GM23338 (cell line): Measurements from ENCODE around the gene RANGRF. TPM values are rescaled to one million over a fixed set of nuclear protein-coding genes. Genes with fewer than 3 reads are reported as not detected.

Source experiments
- ATAC-seq: fragments of 200-7000 bp; cut with Tn5 transposase; 3 replicates; pipeline ENCODE4 v1.9.1; 2020
- DNase-seq: peaks from one replicate; pipeline ENCODE4 v3.0.0-alpha.2; 2015; ENCODE audit warnings: low spot score
- H2AFZ ChIP-seq: fragments of 200-600 bp; sonication (generic); 2 replicates; pipeline ENCODE4 v1.8.0; 2016; ENCODE audit warnings: antibody characterized with exemption, mild to moderate bottlenecking, moderate library complexity
- H3F3A ChIP-seq: fragments of 200-600 bp; sonication (generic); replicated peaks from 2 replicates; pipeline ENCODE4 v1.8.0; 2017; ENCODE audit warnings: antibody characterized with exemption, mixed run types, low read depth
- H3K27ac ChIP-seq: fragments of 200-600 bp; sonication (generic); 2 replicates; pipeline ENCODE4 v1.6.1; 2016; ENCODE audit warnings: low read depth
- H3K27me3 ChIP-seq: fragments of 200-600 bp; sonication (generic); 2 replicates; pipeline ENCODE4 v1.8.0; 2016; ENCODE audit warnings: mild to moderate bottlenecking, mixed run types, moderate library complexity; ENCODE audit not compliant: insufficient read depth
- H3K36me3 ChIP-seq: fragments of 200-600 bp; sonication (generic); 2 replicates; pipeline ENCODE4 v1.8.0; 2016; ENCODE audit warnings: mild to moderate bottlenecking; ENCODE audit not compliant: insufficient read depth
- H3K4me1 ChIP-seq: fragments of 200-600 bp; sonication (generic); 2 replicates; pipeline ENCODE4 v1.8.0; 2016; ENCODE audit warnings: mild to moderate bottlenecking, moderate library complexity; ENCODE audit not compliant: insufficient read depth
- H3K4me2 ChIP-seq: fragments of 200-600 bp; sonication (generic); 2 replicates; pipeline ENCODE4 v1.7.1; 2017; ENCODE audit warnings: mixed run types
- H3K4me3 ChIP-seq: fragments of 200-600 bp; sonication (generic); 2 replicates; pipeline ENCODE4 v1.6.1; 2016; ENCODE audit warnings: mixed run types
- H3K79me2 ChIP-seq: fragments of 200-600 bp; sonication (generic); replicated peaks from 2 replicates; pipeline ENCODE4 v1.8.0; 2017; ENCODE audit warnings: mild to moderate bottlenecking; ENCODE audit not compliant: insufficient read depth
- H3K9me2 ChIP-seq: fragments of 200-600 bp; sonication (generic); 2 replicates; pipeline ENCODE4 v1.8.0; 2017; ENCODE audit not compliant: insufficient read depth
- H4K20me1 ChIP-seq: fragments of 200-600 bp; sonication (generic); replicated peaks from 2 replicates; pipeline ENCODE4 v1.8.0; 2017; ENCODE audit warnings: mild to moderate bottlenecking; ENCODE audit not compliant: insufficient read depth
- H3K27ac Mint-ChIP-seq: 2 replicates; pipeline ENCODE4 v1.8.0; 2020; ENCODE audit warnings: inconsistent platforms, mild to moderate bottlenecking, moderate library complexity, mixed read lengths
- H3K27me3 Mint-ChIP-seq: 3 replicates; pipeline ENCODE4 v1.8.0; 2022; ENCODE audit warnings: low read depth, mild to moderate bottlenecking, moderate library complexity, mixed read lengths, inconsistent platforms; ENCODE audit not compliant: insufficient read depth, poor library complexity
- H3K36me3 Mint-ChIP-seq: 3 replicates; pipeline ENCODE4 v1.8.0; 2021; ENCODE audit warnings: low read depth, mild to moderate bottlenecking, inconsistent platforms, moderate library complexity, mixed read lengths
- H3K4me1 Mint-ChIP-seq: 3 replicates; pipeline ENCODE4 v1.8.0; 2020; ENCODE audit warnings: mild to moderate bottlenecking, inconsistent platforms, mixed read lengths
- H3K4me3 Mint-ChIP-seq: 3 replicates; pipeline ENCODE4 v1.8.0; 2021; ENCODE audit warnings: moderate library complexity, mild to moderate bottlenecking, inconsistent platforms, mixed read lengths
- H3K9me3 Mint-ChIP-seq: 3 replicates; pipeline ENCODE4 v1.8.0; 2020; ENCODE audit warnings: moderate library complexity, mild to moderate bottlenecking, inconsistent platforms, mixed read lengths
- CREB1 ChIP-seq: fragments of 250-450 bp; sonication (Bioruptor Pico); IDR thresholded peaks from 2 replicates; pipeline ENCODE4 v1.5.0; 2020; ENCODE audit warnings: low read depth, mild to moderate bottlenecking, moderate library complexity
- EZH2 ChIP-seq: fragments of 200-600 bp; sonication (generic); IDR thresholded peaks from one replicate; pipeline ENCODE4 v1.8.0; 2017; ENCODE audit warnings: antibody characterized with exemption, mild to moderate bottlenecking, low read depth; ENCODE audit not compliant: unreplicated experiment
- EZH2phosphoT487 ChIP-seq: fragments of 200-600 bp; sonication (generic); IDR thresholded peaks from one replicate; pipeline ENCODE4 v1.8.1; 2018; ENCODE audit warnings: antibody characterized with exemption; ENCODE audit not compliant: unreplicated experiment
- JUNB ChIP-seq: IDR thresholded peaks from one replicate; pipeline ENCODE4 v1.6.1; 2016; ENCODE audit warnings: antibody characterized with exemption; ENCODE audit not compliant: unreplicated experiment
- NANOG ChIP-seq: IDR thresholded peaks from 2 replicates; pipeline ENCODE4 v1.6.1; 2016; ENCODE audit warnings: antibody characterized with exemption, borderline replicate concordance
- POLR2AphosphoS5 ChIP-seq: IDR thresholded peaks from 2 replicates; pipeline ENCODE4 v1.6.1; 2016; ENCODE audit warnings: antibody characterized with exemption, low read depth
- STAT1 ChIP-seq: IDR thresholded peaks from one replicate; pipeline ENCODE4 v1.6.1; 2016; ENCODE audit warnings: antibody characterized with exemption; ENCODE audit not compliant: unreplicated experiment
- ZNF114 ChIP-seq: fragments of 250-450 bp; sonication (Bioruptor Pico); IDR thresholded peaks from 2 replicates; pipeline ENCODE4 v1.5.0; 2020; ENCODE audit warnings: mild to moderate bottlenecking, moderate library complexity
- ZNF331 ChIP-seq: fragments of 250-450 bp; sonication (Bioruptor Pico); IDR thresholded peaks from 2 replicates; pipeline ENCODE4 v1.5.0; 2020; ENCODE audit warnings: low read depth, mild to moderate bottlenecking, moderate library complexity
- polyA plus RNA-seq: library from polyadenylated mRNA; unstranded; fragments of >200 nt; fragmentation: Nextera tagmentation; extraction: Ambion mirVana; gene quantifications from 2 replicates; pipeline ENCODE4 v1.2.1, GENCODE V29; 2016
- total RNA-seq: library from RNA; depleted of rRNA; stranded (reverse); fragments of >200 nt; shearing (Covaris generic); gene quantifications from 2 replicates; pipeline ENCODE4 v1.2.3, GENCODE V29; 2014
- TF ChIP-seq, protein P1 (sequence below): fragments of 250-450 bp; sonication (Bioruptor Pico); IDR thresholded peaks from 2 replicates; pipeline ENCODE4 v1.5.0; 2020; ENCODE audit warnings: mild to moderate bottlenecking, moderate library complexity
- TF ChIP-seq, protein P2 (sequence below), 2 experiments: fragments of 200-600 bp in 1 of 2; sonication (generic) in 1 of 2; conservative IDR thresholded peaks; 2 replicates each; pipeline versions ENCODE4 v1.5.1 to v1.6.1; 2016 to 2017; ENCODE audit warnings: antibody characterized with exemption in 2 of 2, low read depth in 2 of 2, mild to moderate bottlenecking in 2 of 2, moderate library complexity in 1 of 2
- TF ChIP-seq, protein P3 (sequence below): IDR thresholded peaks from 2 replicates; pipeline ENCODE4 v1.6.1; 2016; ENCODE audit warnings: antibody characterized with exemption
- TF ChIP-seq, protein P4 (sequence below): IDR thresholded peaks from one replicate; pipeline ENCODE4 v1.6.1; 2018; ENCODE audit warnings: antibody characterized with exemption; ENCODE audit not compliant: unreplicated experiment

Gene RANGRF
- total and polyA plus RNA-seq, 2 experiments from 2014 or later = 11.2 to 52.4 TPM

DNA sequence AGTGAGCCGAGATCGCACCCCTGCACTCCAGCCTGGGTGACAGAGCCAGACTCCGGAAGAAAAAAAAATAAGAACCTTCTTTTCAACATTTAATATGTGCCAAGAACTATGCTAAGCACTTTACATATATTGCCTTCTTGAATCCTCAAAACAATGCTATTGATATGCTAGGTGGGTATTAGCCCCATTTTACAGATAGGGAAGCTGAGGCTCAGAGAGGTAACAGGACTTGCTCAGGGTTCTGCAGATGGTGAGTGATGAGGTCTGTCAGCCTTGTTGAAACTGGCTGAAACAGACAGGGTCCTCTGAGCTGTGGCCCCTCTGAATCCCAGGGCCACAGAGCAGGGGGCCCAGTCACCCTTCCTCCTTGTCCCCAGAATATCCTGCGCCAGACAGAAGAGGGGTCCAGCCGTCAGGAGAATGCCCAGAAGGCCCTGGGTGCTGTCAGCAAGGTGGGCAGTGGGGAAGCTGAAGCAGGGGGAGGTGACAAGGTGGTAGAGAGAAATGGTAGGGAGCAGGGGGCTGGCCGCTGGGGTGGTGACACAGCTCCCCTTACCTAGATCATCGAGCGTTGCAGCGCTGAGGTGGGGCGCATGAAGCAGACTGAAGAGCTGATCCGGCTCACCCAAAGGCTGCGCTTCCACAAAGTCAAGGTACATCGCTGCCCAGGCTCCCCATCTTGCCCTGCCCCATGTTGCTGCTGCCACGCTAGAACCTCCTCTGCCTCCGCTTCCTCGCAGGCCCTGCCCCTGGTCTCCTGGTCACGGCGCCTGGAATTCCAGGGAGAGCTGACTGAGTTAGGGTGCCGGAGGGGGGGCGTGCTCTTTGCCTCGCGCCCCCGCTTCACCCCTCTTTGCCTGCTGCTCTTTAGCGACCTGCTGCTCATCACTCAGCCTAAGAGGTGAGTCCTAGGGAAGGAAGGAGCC is 29.8 kb downstream of the RANGRF start:
- ATAC-seq = no peak
- peaks cover 7% of the 10 kb centered on the region; the same call in 1 of the 2 replicates for H3F3A ChIP-seq
- H3K4me1 Mint-ChIP-seq = peaks cover 13% of the 10 kb centered on the region
- H3K4me1 ChIP-seq = peaks cover 14% of the 10 kb centered on the region
- H2AFZ ChIP-seq = no peak overlapping the region
- H3K9me2 ChIP-seq = no peaks in the 10 kb centered on the region
- no peaks in the 10 kb centered on the region for H3K79me2 ChIP-seq
- no peak overlapping the region for H3K4me3 Mint-ChIP-seq
- peaks cover 29% of the 10 kb centered on the region for H3K27me3 Mint-ChIP-seq
- H3K27ac Mint-ChIP-seq = no peak overlapping the region
- peaks cover 4% of the 10 kb centered on the region; the same call in 1 of the 3 replicates for H3K36me3 Mint-ChIP-seq
- H3K9me3 Mint-ChIP-seq = no peaks in the 10 kb centered on the region; the same call in 2 of the 3 replicates
- H3K27ac ChIP-seq = no peak overlapping the region
- H3K4me2 ChIP-seq = 0 out of 2 replicates have a peak overlapping the region, but pooled peaks have one; percentile 14
- H3K27me3 ChIP-seq = peaks cover 48% of the 10 kb centered on the region
- no peaks in the 10 kb centered on the region for H3K36me3 ChIP-seq
- no peak overlapping the region for H3K4me3 ChIP-seq
- peak; percentile 43 for DNase-seq
- TF ChIP-seq, protein P1, sequence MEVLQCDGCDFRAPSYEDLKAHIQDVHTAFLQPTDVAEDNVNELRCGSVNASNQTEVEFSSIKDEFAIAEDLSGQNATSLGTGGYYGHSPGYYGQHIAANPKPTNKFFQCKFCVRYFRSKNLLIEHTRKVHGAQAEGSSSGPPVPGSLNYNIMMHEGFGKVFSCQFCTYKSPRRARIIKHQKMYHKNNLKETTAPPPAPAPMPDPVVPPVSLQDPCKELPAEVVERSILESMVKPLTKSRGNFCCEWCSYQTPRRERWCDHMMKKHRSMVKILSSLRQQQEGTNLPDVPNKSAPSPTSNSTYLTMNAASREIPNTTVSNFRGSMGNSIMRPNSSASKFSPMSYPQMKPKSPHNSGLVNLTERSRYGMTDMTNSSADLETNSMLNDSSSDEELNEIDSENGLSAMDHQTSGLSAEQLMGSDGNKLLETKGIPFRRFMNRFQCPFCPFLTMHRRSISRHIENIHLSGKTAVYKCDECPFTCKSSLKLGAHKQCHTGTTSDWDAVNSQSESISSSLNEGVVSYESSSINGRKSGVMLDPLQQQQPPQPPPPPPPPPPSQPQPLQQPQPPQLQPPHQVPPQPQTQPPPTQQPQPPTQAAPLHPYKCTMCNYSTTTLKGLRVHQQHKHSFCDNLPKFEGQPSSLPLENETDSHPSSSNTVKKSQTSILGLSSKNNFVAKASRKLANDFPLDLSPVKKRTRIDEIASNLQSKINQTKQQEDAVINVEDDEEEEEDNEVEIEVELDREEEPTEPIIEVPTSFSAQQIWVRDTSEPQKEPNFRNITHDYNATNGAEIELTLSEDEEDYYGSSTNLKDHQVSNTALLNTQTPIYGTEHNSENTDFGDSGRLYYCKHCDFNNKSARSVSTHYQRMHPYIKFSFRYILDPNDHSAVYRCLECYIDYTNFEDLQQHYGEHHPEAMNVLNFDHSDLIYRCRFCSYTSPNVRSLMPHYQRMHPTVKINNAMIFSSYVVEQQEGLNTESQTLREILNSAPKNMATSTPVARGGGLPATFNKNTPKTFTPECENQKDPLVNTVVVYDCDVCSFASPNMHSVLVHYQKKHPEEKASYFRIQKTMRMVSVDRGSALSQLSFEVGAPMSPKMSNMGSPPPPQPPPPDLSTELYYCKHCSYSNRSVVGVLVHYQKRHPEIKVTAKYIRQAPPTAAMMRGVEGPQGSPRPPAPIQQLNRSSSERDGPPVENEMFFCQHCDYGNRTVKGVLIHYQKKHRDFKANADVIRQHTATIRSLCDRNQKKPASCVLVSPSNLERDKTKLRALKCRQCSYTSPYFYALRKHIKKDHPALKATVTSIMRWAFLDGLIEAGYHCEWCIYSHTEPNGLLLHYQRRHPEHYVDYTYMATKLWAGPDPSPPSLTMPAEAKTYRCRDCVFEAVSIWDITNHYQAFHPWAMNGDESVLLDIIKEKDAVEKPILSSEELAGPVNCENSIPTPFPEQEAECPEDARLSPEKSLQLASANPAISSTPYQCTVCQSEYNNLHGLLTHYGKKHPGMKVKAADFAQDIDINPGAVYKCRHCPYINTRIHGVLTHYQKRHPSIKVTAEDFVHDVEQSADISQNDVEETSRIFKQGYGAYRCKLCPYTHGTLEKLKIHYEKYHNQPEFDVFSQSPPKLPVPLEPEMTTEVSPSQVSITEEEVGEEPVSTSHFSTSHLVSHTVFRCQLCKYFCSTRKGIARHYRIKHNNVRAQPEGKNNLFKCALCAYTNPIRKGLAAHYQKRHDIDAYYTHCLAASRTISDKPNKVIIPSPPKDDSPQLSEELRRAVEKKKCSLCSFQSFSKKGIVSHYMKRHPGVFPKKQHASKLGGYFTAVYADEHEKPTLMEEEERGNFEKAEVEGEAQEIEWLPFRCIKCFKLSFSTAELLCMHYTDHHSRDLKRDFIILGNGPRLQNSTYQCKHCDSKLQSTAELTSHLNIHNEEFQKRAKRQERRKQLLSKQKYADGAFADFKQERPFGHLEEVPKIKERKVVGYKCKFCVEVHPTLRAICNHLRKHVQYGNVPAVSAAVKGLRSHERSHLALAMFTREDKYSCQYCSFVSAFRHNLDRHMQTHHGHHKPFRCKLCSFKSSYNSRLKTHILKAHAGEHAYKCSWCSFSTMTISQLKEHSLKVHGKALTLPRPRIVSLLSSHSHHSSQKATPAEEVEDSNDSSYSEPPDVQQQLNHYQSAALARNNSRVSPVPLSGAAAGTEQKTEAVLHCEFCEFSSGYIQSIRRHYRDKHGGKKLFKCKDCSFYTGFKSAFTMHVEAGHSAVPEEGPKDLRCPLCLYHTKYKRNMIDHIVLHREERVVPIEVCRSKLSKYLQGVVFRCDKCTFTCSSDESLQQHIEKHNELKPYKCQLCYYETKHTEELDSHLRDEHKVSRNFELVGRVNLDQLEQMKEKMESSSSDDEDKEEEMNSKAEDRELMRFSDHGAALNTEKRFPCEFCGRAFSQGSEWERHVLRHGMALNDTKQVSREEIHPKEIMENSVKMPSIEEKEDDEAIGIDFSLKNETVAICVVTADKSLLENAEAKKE (CRISPR knock-in tag) = no peak
- TF ChIP-seq CREB1 (CRISPR knock-in tag) (no peak), POLR2AphosphoS5 (no peak), STAT1 (no peak), JUNB (no peak), EZH2 (no peak), EZH2phosphoT487 (no peak), ZNF331 (CRISPR knock-in tag) (no peak), NANOG (no peak), ZNF114 (CRISPR knock-in tag) (no peak)
- TF ChIP-seq, protein P2, sequence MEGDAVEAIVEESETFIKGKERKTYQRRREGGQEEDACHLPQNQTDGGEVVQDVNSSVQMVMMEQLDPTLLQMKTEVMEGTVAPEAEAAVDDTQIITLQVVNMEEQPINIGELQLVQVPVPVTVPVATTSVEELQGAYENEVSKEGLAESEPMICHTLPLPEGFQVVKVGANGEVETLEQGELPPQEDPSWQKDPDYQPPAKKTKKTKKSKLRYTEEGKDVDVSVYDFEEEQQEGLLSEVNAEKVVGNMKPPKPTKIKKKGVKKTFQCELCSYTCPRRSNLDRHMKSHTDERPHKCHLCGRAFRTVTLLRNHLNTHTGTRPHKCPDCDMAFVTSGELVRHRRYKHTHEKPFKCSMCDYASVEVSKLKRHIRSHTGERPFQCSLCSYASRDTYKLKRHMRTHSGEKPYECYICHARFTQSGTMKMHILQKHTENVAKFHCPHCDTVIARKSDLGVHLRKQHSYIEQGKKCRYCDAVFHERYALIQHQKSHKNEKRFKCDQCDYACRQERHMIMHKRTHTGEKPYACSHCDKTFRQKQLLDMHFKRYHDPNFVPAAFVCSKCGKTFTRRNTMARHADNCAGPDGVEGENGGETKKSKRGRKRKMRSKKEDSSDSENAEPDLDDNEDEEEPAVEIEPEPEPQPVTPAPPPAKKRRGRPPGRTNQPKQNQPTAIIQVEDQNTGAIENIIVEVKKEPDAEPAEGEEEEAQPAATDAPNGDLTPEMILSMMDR (conservative IDR thresholded peaks at IDR 0.05; ENCODE audit: low read depth in 2 of 2) = no peak
- TF ChIP-seq, protein P3, sequence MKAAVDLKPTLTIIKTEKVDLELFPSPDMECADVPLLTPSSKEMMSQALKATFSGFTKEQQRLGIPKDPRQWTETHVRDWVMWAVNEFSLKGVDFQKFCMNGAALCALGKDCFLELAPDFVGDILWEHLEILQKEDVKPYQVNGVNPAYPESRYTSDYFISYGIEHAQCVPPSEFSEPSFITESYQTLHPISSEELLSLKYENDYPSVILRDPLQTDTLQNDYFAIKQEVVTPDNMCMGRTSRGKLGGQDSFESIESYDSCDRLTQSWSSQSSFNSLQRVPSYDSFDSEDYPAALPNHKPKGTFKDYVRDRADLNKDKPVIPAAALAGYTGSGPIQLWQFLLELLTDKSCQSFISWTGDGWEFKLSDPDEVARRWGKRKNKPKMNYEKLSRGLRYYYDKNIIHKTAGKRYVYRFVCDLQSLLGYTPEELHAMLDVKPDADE = no peak
- TF ChIP-seq, protein P4, sequence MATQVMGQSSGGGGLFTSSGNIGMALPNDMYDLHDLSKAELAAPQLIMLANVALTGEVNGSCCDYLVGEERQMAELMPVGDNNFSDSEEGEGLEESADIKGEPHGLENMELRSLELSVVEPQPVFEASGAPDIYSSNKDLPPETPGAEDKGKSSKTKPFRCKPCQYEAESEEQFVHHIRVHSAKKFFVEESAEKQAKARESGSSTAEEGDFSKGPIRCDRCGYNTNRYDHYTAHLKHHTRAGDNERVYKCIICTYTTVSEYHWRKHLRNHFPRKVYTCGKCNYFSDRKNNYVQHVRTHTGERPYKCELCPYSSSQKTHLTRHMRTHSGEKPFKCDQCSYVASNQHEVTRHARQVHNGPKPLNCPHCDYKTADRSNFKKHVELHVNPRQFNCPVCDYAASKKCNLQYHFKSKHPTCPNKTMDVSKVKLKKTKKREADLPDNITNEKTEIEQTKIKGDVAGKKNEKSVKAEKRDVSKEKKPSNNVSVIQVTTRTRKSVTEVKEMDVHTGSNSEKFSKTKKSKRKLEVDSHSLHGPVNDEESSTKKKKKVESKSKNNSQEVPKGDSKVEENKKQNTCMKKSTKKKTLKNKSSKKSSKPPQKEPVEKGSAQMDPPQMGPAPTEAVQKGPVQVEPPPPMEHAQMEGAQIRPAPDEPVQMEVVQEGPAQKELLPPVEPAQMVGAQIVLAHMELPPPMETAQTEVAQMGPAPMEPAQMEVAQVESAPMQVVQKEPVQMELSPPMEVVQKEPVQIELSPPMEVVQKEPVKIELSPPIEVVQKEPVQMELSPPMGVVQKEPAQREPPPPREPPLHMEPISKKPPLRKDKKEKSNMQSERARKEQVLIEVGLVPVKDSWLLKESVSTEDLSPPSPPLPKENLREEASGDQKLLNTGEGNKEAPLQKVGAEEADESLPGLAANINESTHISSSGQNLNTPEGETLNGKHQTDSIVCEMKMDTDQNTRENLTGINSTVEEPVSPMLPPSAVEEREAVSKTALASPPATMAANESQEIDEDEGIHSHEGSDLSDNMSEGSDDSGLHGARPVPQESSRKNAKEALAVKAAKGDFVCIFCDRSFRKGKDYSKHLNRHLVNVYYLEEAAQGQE = no peak
- no peaks in the 10 kb centered on the region for H4K20me1 ChIP-seq
